Stimulated activated CD4-positive, alpha-beta T cell treated with anti-CD3 and anti-CD28 coated beads, Interleukin-2, amount 100 ng/mL, for 24 hours (primary cell): ENCODE data around the gene NSDHL.
"Not testable (repeated sequence)": the region's sequence is repeated elsewhere in the genome, so short reads cannot be mapped to it uniquely, and the experiment has no call there.

Experiments used
- DNase-seq, 2 donors: peaks; one replicate each; pipeline ENCODE4 v3.0.0-alpha.2; 2020

NSDHL gene

DNA sequence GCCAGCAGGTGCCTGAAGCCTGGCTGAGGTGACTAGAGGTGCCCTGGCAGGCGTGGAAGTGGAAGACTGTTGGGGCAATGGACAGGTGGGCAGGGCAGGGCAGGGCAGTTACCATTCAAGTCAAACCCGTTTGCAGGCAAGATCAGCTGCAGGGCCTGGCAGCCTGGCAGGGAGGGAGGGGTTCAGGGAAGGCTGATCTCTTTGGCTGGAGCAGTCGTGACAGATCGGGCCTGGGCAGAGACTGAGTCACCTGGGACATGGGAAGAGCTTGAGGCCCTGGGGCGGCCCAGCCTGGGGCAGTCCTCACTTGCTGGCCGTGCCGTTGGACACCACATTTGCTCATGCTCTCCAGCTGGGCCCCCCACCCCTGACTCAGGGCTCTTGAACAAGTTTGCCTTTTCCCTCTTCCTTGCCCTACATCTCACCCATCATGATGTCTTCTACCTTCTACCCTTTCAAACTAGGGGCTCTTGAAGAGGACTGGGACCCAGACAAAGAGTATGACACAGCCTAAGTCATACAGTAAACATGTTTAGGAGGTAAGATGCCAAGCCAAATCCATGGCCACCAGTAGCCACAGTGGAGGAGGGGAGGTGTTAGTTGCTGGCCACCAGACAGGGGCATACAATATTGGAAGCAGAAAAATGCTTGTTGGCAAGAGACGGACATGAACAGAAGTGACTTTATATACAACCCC, 65.0 kb downstream of the NSDHL start:
- DNase-seq = no peak

- DNase-seq = no peak
Measured at GRCh38 chrX:152896450-152896849, 65.6 kb downstream of the NSDHL start.

DNA sequence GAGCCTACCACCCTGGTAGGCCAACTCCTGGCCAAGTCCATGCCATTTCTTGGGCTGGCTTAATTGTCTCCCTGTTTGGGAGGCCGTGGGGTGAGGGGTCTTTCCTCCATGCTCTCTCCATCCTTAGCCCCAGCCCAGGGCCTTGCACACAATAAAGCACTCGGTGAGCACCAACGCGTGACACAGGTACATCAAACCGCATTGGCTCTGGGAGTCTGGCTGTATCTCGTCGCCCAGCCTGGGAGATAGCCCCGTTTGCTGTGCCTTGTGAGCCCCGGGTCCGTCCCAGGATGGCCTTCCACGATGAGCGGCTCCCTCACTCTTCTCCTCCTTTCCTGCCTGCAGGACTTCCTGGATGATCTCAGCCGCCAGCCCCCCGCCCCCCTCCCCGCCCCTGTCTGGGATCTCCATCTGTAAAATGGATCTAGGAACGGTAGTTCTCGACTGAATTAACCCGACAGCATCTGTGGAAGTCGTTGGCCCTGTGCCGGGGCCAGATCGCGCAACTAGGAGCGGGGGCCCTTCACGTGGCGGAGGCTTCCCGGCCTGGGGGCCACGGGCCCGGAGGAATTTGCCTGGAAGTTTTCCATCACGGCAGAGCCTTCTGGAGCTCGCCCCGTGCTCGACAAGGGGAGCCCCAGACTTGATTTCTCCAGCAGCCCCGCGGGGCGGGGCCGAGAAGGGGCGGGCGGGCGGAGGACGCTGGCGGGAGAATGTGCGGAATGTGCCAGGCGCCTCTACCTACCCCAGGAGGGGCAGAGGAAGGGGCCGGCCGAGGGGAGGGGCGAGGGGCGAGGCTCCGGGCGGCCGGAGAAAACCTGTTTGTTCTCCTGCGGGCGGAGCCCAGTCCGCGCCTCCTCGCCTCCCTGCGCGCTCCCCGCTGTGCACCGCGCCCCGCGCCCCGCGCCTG, 66.6 kb downstream of the NSDHL start, which contains the start of gene ZNF185:
ZNF185 (plus strand) TSS at position 846 of the 910 bp plus-strand sequence. CDS start 16,423 bp downstream, outside the sequence.
- peak in 1 of 2 donors; percentile 36 for DNase-seq

DNA sequence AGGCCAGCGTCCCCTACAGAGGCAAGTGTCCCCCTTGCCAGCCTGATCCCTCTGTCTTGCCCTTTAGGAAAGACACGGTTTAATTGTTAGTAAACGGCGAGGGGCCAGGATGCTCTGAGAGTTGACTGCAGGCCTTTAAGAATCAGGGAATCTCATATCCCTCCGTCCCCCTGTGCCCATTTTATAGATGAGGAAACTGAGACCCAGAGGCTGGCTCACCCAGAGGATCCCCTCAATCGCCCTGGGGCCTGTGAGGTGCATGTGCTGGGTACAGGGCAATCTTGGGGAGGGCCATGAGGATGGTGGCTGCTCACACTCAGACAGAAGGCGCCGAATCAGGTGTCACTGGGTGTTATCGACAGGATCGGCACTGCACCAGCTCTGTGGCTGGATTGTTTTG, 67.6 kb downstream of the NSDHL start:
- DNase-seq = no peak

DNA sequence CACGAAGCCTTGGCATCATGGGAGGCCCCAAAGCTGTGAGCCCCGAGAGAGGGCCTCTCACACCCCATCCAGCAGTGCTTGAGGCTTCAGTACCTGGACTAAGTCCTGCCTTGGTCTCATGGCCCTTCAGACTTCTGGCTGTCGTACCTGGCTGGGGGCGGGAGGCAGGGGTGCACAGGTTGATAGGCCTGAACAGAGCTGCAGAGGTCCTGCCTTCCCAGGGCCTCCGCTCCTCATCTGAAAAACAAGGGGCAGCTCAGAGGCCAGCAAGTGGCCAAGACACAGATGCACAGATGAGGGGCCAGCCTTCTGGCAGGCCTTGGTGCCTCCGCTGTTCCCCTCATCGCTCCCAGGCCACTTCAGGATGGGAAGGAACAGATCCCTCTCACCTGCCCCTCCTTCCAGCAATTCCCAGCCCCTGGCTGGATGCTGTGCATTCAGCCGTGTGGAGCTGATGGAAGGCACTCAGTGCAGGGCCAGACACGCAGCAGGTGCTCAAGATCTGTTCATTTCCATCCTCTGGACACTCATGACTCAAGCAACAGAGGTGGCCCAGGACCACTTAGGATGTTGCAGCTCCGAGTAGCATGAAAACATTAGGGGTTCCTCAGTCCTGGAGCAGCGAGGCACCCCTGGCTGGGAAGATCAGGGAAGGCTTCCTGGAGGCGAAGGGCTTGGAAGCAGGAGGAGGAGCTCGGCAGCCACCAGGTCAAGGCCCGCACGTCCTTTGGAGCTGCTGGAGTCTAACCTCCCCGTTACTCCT, 68.4 kb downstream of the NSDHL start:
- DNase-seq = no peak

DNA sequence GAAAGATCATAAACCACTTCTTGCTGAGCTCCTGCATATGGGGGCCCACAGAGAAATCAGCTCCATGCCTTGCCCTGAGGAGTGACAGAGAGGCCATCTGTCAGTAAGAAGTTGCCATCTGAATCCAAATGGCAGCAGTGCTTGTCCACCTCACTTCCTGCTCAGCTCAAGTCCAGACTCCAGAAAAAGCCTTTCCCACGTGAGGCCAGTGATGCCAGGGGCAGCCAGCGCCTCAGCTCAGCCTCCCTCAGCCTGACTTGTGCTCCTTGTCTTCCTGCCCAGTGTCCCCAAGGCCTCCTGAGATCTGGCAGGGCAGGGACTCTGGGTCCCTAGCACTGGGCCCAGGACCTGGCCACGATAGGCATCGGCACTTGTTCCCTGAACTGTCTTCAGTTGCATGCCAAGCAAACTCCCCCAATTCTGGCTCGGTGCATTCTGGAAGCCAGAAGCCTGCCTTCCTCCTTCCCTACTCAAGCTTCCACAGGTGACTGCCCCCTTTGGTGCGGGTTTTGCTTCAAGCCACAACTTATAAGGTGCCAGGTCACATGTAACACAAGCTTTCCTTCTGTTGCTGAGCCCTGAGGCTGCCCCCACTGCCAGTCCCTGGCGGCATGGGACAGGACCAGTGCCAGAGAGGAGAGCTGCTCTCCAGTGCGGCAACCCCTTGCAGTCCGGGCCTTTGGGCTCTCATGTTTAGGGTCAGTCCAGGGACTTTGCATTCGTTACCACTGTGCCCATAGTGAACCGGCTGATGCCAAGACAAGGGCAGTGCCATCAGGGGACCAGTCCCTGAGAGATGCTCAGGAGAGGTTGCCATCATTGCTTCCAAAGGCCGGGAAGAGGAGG, 69.2 kb downstream of the NSDHL start:
- DNase-seq = no peak

- no peak for DNase-seq
Measured at GRCh38 chrX:152900937-152901445, 70.1 kb downstream of the NSDHL start.

GRCh38 chrX:152901816-152902501, 71.1 kb downstream of the NSDHL start:
- DNase-seq = no peak

DNA sequence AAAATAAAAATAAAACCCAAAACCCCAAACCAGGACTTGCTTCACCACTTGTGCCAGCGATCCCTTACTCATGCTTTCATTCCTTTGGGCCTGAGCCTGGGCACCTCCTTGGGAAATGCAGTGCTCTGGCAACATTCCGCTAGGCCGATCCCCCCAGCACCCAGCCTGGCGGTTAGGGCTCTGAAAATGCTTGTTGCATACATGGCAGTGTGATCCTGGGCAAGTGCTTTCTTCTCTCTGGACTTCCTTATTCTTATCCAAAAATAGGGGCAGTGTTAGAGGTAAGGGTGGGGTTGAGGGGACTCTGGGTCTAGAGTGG, 71.6 kb downstream of the NSDHL start:
- DNase-seq = no peak

GRCh38 chrX:152903589-152903988, 72.7 kb downstream of the NSDHL start:
- DNase-seq = no peak

- peak; percentile 36 to 57 for DNase-seq
Measured at GRCh38 chrX:152904151-152905080, 73.6 kb downstream of the NSDHL start.

DNA sequence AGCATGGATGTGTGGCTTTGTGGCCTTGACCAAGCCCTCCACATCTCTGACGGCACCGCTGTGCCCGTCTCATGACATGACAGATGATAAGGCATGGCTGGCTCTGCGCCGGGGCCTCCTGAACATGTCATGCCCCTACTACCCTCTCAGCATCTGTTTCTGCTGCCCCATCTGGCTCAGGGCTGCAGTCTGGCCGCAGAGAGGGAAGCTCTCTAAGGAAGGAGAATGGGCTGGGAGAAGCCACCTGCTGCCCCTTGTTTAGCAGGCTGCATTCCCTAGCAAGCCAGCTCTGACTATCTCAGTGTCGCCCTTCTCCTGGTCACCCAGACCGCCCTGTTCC, 74.2 kb downstream of the NSDHL start:
- no peak for DNase-seq

DNA sequence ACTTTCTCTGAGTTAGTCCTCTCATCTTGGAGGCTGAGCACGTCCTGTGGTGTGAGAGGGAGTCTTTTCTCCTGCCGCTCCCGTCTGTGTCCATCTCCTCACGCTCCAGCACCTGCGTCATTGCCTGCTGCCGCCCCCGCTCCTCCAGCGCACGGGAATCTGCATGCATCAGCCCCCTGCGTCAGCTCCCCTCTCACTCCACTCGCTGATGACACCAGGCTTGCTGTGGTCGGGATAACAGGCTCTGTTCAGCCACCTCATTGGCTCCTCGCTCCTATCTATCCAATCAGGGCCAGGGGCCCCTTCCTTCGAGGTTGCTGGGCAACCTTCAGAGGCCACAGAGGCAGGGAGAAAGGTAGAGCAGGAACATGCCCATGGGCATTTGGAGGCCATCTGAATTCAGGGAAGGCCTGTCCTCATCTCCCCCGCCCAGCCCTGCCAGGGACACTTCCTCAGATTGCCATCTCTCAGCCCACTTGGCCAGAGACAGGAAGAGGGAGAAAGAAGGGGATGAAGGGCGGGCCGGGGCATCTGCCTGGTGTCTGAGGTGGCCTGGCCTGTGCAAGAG, 76.3 kb downstream of the NSDHL start:
- DNase-seq = no peak

DNA sequence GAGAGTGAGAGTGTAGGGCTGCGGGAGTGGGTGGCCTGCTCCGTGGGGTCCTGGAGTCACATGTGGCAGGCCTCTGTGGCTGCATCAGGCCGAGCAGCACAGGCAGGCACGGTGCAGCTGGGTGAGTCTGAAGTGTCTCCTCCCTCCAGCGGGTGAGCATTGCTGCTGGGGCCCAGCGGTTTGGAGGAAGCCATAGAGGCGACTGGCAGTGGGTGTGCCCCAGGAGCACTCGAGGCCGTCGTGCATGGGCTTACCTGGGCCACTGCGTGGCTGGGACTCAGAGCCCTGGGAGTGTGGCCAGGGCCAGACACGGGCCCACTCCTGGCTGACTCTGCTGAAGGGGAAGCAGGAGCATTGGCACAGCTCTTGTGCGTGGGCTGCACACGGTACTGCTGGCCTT, 77.6 kb downstream of the NSDHL start:
- DNase-seq = no peak

DNA sequence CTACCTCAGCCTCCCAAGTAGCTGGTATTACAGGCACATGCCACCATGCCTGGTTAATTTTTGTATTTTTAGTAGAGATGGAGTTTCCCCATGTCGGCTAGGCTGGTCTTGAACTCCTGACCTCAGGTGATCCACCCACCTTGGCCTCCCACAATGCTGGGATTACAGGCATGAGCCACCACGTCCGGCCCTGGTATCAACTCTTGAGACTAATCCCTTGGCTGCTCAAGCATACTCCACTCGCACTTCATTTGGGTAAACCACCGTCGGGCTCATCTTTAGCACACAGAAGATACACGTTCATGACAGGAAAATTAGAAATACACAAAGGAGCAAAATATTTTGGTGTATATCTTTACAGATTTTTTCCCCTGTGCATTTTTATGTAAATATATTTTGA, 79.2 kb downstream of the NSDHL start:
- not testable (repeated sequence) for DNase-seq

GRCh38 chrX:152912106-152912505, 81.2 kb downstream of the NSDHL start:
- DNase-seq = no peak

DNA sequence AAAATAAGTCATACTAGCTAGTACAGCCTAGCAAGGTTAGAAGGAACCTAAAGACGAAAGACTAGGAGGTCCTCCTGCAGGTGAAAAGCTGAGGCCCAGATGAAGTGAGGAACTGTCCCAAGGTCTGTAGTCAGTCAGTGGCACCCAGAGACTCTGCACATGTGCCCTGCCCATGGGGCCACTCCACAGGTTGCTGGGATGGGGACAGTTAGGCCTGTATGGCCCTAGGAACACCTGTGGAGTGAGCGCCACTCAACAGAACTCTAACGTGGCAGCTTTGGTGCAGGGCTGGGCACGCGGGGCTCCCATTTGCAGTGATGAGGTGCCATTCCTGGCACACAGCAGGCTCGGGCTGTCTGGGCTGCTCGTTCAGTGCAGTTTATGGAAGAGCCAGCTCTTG, 81.8 kb downstream of the NSDHL start:
- DNase-seq = no peak

DNA sequence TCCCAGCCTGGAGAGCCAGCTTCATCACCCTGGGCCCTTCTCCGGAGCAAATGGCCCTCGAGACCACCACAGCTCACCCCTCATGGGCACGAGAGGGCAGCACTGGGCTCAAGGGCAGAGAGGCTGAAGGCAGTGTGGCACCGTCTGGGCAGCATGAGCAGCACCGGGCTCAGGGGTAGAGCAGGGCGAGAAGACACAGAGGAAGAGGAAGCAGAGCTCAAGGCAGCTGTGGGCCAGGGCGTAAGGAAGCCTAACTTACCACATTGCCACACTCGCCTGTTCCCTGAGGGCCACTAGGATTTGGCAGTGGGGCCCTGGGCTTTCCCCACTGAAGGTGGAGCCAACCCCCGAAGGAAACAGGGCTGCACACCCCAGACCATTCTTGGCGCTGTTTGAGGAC, 82.5 kb downstream of the NSDHL start:
- DNase-seq = no peak

- DNase-seq = no peak
Measured at GRCh38 chrX:152913910-152914309, 83.0 kb downstream of the NSDHL start.

- DNase-seq = no peak
Measured at GRCh38 chrX:152915541-152916241, 84.8 kb downstream of the NSDHL start.
